GM12878 (cell line): Measurements from ENCODE around the gene TMPRSS15. TPM values are rescaled to one million over a fixed set of nuclear protein-coding genes. Genes with fewer than 3 reads are reported as not detected.

Experiments used
- ATAC-seq: fragments of 200-7000 bp; cut with Tn5 transposase; 3 replicates; pipeline ENCODE4 v1.9.1; 2020; ENCODE audit warnings: mild to moderate bottlenecking, moderate library complexity
- BruUV-seq: library from RNA; stranded (reverse); fragments of 400-500 nt; replicated peaks from 2 replicates; lab custom pipeline; 2021; lab: Mats Ljungman, UMichigan
- CTCF ChIA-PET: fragments of 300-600 bp; sonication (Branson Sonifier 250); formaldehyde crosslinking; extraction: SDS; loops from one replicate; lab custom pipeline; 2021; ENCODE audit warnings: inconsistent platforms; lab: Yijun Ruan, JAX
- POLR2A ChIA-PET: fragments of 350-600 bp; formaldehyde crosslinking; extraction: SDS; loops from one replicate; lab custom pipeline; 2021; ENCODE audit warnings: inconsistent platforms; lab: Charles Lee
- RAD21 ChIA-PET: fragments of 300-600 bp; sonication (Branson Sonifier 250); formaldehyde crosslinking; loops from one replicate; lab custom pipeline; 2023; ENCODE audit warnings: antibody characterized with exemption; ENCODE audit not compliant: unreplicated experiment; lab: Charles Lee
- SMC1A ChIA-PET: fragments of 300-600 bp; sonication (Branson Sonifier 250); formaldehyde crosslinking; loops from one replicate; lab custom pipeline; 2023; ENCODE audit not compliant: unreplicated experiment, uncharacterized antibody; lab: Charles Lee
- DNase-seq: peaks from one replicate; pipeline ENCODE4 v3.0.0-alpha.2; 2011; ENCODE audit warnings: low read depth, low spot score
- FAIRE-seq: peaks from 3 replicates; lab custom pipeline; 2011; peaks lifted over from hg19 to GRCh38; lab: Jason Lieb, UNC
- H2AFZ ChIP-seq: 2 replicates; pipeline ENCODE4 v1.6.0; 2011; ENCODE audit warnings: low read depth, low read length, control low read depth; ENCODE audit not compliant: control insufficient read depth
- H3K27ac ChIP-seq: 2 replicates; pipeline ENCODE4 v1.5.1; 2011; ENCODE audit warnings: control low read depth; ENCODE audit not compliant: control insufficient read depth, insufficient read depth
- H3K27me3 ChIP-seq, 2 experiments: replicated peaks in 1 of 2; 2 replicates each; pipeline versions ENCODE4 v1.6.0 to v1.6.1; 2011; ENCODE audit warnings: low read length in 1 of 2; ENCODE audit not compliant: control insufficient read depth in 2 of 2, insufficient read depth in 2 of 2
- H3K36me3 ChIP-seq, 2 experiments: 2 replicates each; pipeline ENCODE4 v1.5.1; 2011; ENCODE audit warnings: low read length in 1 of 2; ENCODE audit not compliant: control insufficient read depth in 2 of 2, insufficient read depth in 2 of 2
- H3K4me1 ChIP-seq: 2 replicates; pipeline ENCODE4 v1.6.1; 2011; ENCODE audit warnings: mild to moderate bottlenecking, low read length, moderate library complexity, mixed read lengths; ENCODE audit not compliant: control insufficient read depth, insufficient read depth
- H3K4me2 ChIP-seq: 2 replicates; pipeline ENCODE4 v1.6.0; 2011; ENCODE audit warnings: control low read depth; ENCODE audit not compliant: control insufficient read depth, insufficient read depth
- H3K4me3 ChIP-seq: fragments of 200-600 bp; sonication (generic); 2 replicates; pipeline ENCODE4 v1.5.1; 2016
- H3K79me2 ChIP-seq: 2 replicates; pipeline ENCODE4 v1.6.0; 2011; ENCODE audit warnings: low read length; ENCODE audit not compliant: control insufficient read depth, insufficient read depth
- H3K9ac ChIP-seq: 2 replicates; pipeline ENCODE4 v1.8.0; 2011; ENCODE audit warnings: low read length, control low read depth, mixed read lengths; ENCODE audit not compliant: control insufficient read depth, insufficient read depth
- H3K9me3 ChIP-seq: replicated peaks from 3 replicates; pipeline ENCODE4 v1.5.1; 2011; ENCODE audit warnings: mild to moderate bottlenecking, low read length; ENCODE audit not compliant: control insufficient read depth, insufficient read depth
- H4K20me1 ChIP-seq: 2 replicates; pipeline ENCODE4 v1.6.0; 2011; ENCODE audit not compliant: control insufficient read depth, insufficient read depth
- FOXK2 ChIP-seq: fragments of 450-650 bp; IDR thresholded peaks from 2 replicates; pipeline ENCODE4 v1.6.1; 2017; ENCODE audit warnings: mild to moderate bottlenecking, moderate library complexity
- HDAC6 ChIP-seq: fragments of 200-600 bp; sonication (generic); IDR thresholded peaks from one replicate; pipeline ENCODE4 v1.8.0; 2017; ENCODE audit warnings: antibody characterized with exemption; ENCODE audit not compliant: unreplicated experiment
- IKZF1 ChIP-seq: fragments of 450-650 bp; conservative IDR thresholded peaks from 2 replicates; pipeline ENCODE4 v1.6.1; 2017; ENCODE audit warnings: antibody characterized with exemption, mild to moderate bottlenecking
- IRF4 ChIP-seq: IDR thresholded peaks from 2 replicates; pipeline ENCODE4 v1.6.1; 2011; ENCODE audit warnings: low read depth, low read length
- KAT2A ChIP-seq: conservative IDR thresholded peaks from 2 replicates; pipeline ENCODE4 v1.6.1; 2011; ENCODE audit warnings: low read depth, low read length; ENCODE audit not compliant: control insufficient read depth
- KDM1A ChIP-seq: fragments of 200-600 bp; sonication (generic); IDR thresholded peaks from 2 replicates; pipeline ENCODE4 v1.6.1; 2016; ENCODE audit warnings: borderline replicate concordance
- NR2C1 ChIP-seq: fragments of 450-650 bp; IDR thresholded peaks from 2 replicates; pipeline ENCODE4 v1.6.1; 2017; ENCODE audit warnings: antibody characterized with exemption, mild to moderate bottlenecking, moderate library complexity
- RBBP5 ChIP-seq: fragments of 200-600 bp; sonication (generic); conservative IDR thresholded peaks from 2 replicates; pipeline ENCODE4 v1.6.1; 2016
- RELA ChIP-seq: fragments of 450-650 bp; IDR thresholded peaks from 2 replicates; pipeline ENCODE4 v1.8.0; 2014; ENCODE audit warnings: borderline replicate concordance; ENCODE audit not compliant: partially characterized antibody
- SMARCA5 ChIP-seq: fragments of 450-650 bp; IDR thresholded peaks from 2 replicates; pipeline ENCODE4 v1.6.1; 2017; ENCODE audit warnings: mild to moderate bottlenecking
- SP1 ChIP-seq: IDR thresholded peaks from one replicate; pipeline ENCODE4 v1.6.1; 2011; ENCODE audit warnings: low read depth, low read length
- YBX1 ChIP-seq: fragments of 450-650 bp; IDR thresholded peaks from 2 replicates; pipeline ENCODE4 v1.6.1; 2016; ENCODE audit warnings: antibody characterized with exemption
- ZBED1 ChIP-seq: IDR thresholded peaks from 2 replicates; pipeline ENCODE4 v1.6.1; 2016; ENCODE audit warnings: borderline replicate concordance
- ZNF217 ChIP-seq: fragments of 450-650 bp; IDR thresholded peaks from 2 replicates; pipeline ENCODE4 v1.6.1; 2017; ENCODE audit warnings: antibody characterized with exemption, mild to moderate bottlenecking
- ZNF24 ChIP-seq: fragments of 450-650 bp; IDR thresholded peaks from 2 replicates; pipeline ENCODE4 v1.6.1; 2017; ENCODE audit warnings: antibody characterized with exemption, mild to moderate bottlenecking
- WGBS: methylation state at CpG from one replicate; pipeline ENCODE4 v1.1.6; 2016; ENCODE audit warnings: low lambda C conversion rate; ENCODE audit not compliant: insufficient replicate concordance, insufficient coverage; ENCODE audit errors: missing lambda C conversion rate; 5-methylcytosine and 5-hydroxymethylcytosine counted together
- in situ Hi-C: fragments of 300-500 bp; cut with MboI; formaldehyde crosslinking; loops from 9 replicates; pipeline ENCODE4 v1.14.3; 2018; ENCODE audit warnings: mixed read lengths
- intact Hi-C: fragments of 100-400 bp; cut with micrococcal nuclease; formaldehyde crosslinking; loops from one replicate; pipeline ENCODE4 v1.14.2; 2022; ENCODE audit not compliant: unreplicated experiment
- polyA plus RNA-seq, 11 experiments: library from polyadenylated mRNA; depleted of rRNA in 4 of 11; unstranded in 6 of 11; stranded (reverse) in 5 of 11; fragments of >200 nt; fragmentation: Nextera tagmentation in 4 of 11; fragmentation: Illumina TruSeq in 1 of 11; extraction: Ambion mirVana in 4 of 11; extraction: Trizol in 1 of 11; gene quantifications; 1 replicate in 1 of 11; 2 replicates in 10 of 11; pipeline versions ENCODE4 v1.2.1 to v1.2.3, GENCODE V29; 2011 to 2016; ENCODE audit warnings: inconsistent platforms in 2 of 11, missing spikeins in 2 of 11, low read depth in 1 of 11
- total RNA-seq, 4 experiments: library from RNA; depleted of rRNA in 3 of 4; stranded (reverse); fragments of >200 nt in 3 of 4; fragmentation: Illumina TruSeq in 1 of 4; extraction: Trizol in 1 of 4; gene quantifications; 2 replicates each; pipeline versions ENCODE4 v1.2.1 to v1.2.3, GENCODE V29; 2013 to 2021
- TF ChIP-seq, protein P1 (sequence below): IDR thresholded peaks from 2 replicates; pipeline ENCODE4 v1.6.1; 2012; ENCODE audit warnings: low read depth, low read length, improper control_type of control experiment

The TMPRSS15 gene
- total and polyA plus RNA-seq, 10 of the 15 experiments (the other 5 are each of a cell fraction or from before 2014, with no cell fraction given) = 0.02 to 0.11 TPM; not detected in 8

DNA sequence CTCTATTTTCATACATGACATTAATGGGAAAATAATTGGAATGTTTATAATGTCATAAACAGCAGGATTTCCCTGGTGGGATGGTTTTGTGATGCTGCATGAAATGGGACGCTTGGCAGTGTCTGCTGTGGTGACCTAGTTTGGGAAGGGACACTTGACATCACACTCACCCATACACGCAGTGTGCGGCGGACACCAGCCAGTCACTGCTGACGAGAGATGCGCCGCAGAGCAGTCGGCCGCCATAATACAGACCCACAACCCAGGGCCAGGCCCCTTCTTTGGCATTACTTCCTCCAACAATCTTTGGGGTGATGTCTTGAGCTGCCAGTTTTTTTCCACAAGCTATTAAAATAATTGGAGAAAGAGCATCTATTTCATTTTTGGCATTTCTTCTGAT is 109.5 kb downstream of the TMPRSS15 start (continued):
- no peak for TF ChIP-seq KDM1A

DNA sequence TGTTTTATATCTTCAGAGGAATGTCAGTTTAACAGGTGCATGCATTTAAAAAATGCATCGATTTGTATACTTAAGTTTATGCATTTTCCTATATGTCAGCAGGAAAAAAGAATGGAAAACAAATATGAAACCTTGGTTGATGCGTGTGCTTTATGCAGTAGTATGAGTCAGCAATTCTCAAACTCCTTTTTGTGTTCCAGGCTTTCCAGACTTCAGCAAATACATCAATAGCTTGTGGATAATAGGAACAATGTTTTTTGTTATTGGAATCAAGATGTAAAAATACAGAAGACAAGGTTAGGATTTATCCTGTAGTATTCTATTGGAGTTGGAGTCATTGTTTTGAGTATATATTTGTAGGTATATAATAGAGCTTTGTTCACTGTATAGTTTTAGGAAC is 113.7 kb downstream of the TMPRSS15 start:
- ChIA-PET RAD21 (no interaction called here), CTCF (interaction anchor here (1.6 kb wide), 1 partner anchor 364 kb away, joined by 4 read pairs; no protein-coding TSS in a partner anchor), SMC1A (no interaction called here), POLR2A (interaction anchor here (0.6 kb wide), 1 partner anchor 874 kb away, joined by 3 read pairs; no protein-coding TSS in a partner anchor)
- WGBS = 20% methylated on average over 2 of the region's 2 CpGs
- TF ChIP-seq FOXK2 = no peak
- TF ChIP-seq, protein P1, sequence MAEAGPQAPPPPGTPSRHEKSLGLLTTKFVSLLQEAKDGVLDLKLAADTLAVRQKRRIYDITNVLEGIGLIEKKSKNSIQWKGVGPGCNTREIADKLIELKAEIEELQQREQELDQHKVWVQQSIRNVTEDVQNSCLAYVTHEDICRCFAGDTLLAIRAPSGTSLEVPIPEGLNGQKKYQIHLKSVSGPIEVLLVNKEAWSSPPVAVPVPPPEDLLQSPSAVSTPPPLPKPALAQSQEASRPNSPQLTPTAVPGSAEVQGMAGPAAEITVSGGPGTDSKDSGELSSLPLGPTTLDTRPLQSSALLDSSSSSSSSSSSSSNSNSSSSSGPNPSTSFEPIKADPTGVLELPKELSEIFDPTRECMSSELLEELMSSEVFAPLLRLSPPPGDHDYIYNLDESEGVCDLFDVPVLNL = no peak
- no peak for TF ChIP-seq IKZF1
- no peak for TF ChIP-seq HDAC6
- TF ChIP-seq ZNF217 = no peak
- TF ChIP-seq ZNF24 = no peak
- TF ChIP-seq RELA = no peak
- no peak for TF ChIP-seq NR2C1
- TF ChIP-seq YBX1 = no peak
- TF ChIP-seq KAT2A = no peak
- TF ChIP-seq SMARCA5 = no peak
- TF ChIP-seq IRF4 = no peak
- no peak for TF ChIP-seq SP1
- no peak for TF ChIP-seq ZBED1
- no peak for TF ChIP-seq RBBP5
- no peak overlapping the region for H2AFZ ChIP-seq
- H3K27ac ChIP-seq = no peak overlapping the region
- intact Hi-C loops = no loop called here
- no peaks in the 10 kb centered on the region for H3K27me3 ChIP-seq
- no peak overlapping the region for H3K4me3 ChIP-seq
- ATAC-seq (no peak), DNase-seq (no peak), FAIRE-seq (no peak)
- no peaks in the 10 kb centered on the region for H3K36me3 ChIP-seq
- in situ Hi-C loops = no loop called here
- no peaks in the 10 kb centered on the region for H3K79me2 ChIP-seq
- H3K9me3 ChIP-seq = no peaks in the 10 kb centered on the region
- H3K4me1 ChIP-seq = no peaks in the 10 kb centered on the region
- H3K4me2 ChIP-seq = no peak overlapping the region
- BruUV-seq = no TSS peak
- H4K20me1 ChIP-seq = no peaks in the 10 kb centered on the region
- no peak overlapping the region for H3K9ac ChIP-seq
